ENCODE data around the gene GPER1. TPM values are rescaled to one million over a fixed set of nuclear protein-coding genes. Genes with fewer than 3 reads are reported as not detected.

GPER1 gene
- total and polyA plus RNA-seq, 4 donors: 2.9 to 23.1 (median 7.4) TPM

GRCh38 chr7:1057416-1058291, 30.3 kb upstream of the GPER1 start:
- H3K9ac ChIP-seq (ENCODE audit: low read depth in 1 of 2, low read length in 2 of 2): no peak overlapping the region
- TF ChIP-seq MAX (IDR thresholded peaks at IDR 0.05) (no peak), EGR1 (IDR thresholded peaks at IDR 0.05; ENCODE audit: low read depth in 2 of 2) (no peak), RAD21 (IDR thresholded peaks at IDR 0.05) (no peak), HNF4G (IDR thresholded peaks at IDR 0.05) (no peak), YY1 (IDR thresholded peaks at IDR 0.05) (no peak), ATF3 (IDR thresholded peaks at IDR 0.05) (no peak), FOXA2 (IDR thresholded peaks at IDR 0.05) (no peak), NR2F2 (IDR thresholded peaks at IDR 0.05) (no peak), ZBTB33 (IDR thresholded peaks at IDR 0.05) (no peak)
- H3K27me3 ChIP-seq (ENCODE audit: control insufficient read depth in 4 of 4, insufficient read depth in 4 of 4, low read length in 3 of 4): no peaks in the 10 kb centered on the region
- no peak overlapping the region for H3K27ac ChIP-seq (ENCODE audit: low read depth in 1 of 2, low read length in 2 of 2)
- H3K36me3 ChIP-seq (ENCODE audit: control insufficient read depth in 4 of 4, insufficient read depth in 3 of 4, low read depth in 1 of 4, low read length in 3 of 4): no peaks in the 10 kb centered on the region
- 97% methylated on average over 62 of the region's 62 CpGs for WGBS
- no peak overlapping the region for H3K4me3 ChIP-seq (ENCODE audit: low read depth in 1 of 3, low read length in 3 of 3)
- peaks cover 5 to 30% (median 12%) of the 10 kb centered on the region in 4 donors for H3K4me1 ChIP-seq (ENCODE audit: control insufficient read depth in 4 of 4, insufficient read depth in 4 of 4, low read length in 3 of 4)
- no peaks in the 10 kb centered on the region for H3K9me3 ChIP-seq (ENCODE audit: control insufficient read depth in 4 of 4, low read length in 3 of 4)
- DNase-seq (ENCODE audit: low spot score): no peak

- H3K9me3 ChIP-seq (ENCODE audit: control insufficient read depth in 4 of 4, low read length in 3 of 4): no peaks in the 10 kb centered on the region
- WGBS: 95% methylated on average over 13 of the region's 13 CpGs
- TF ChIP-seq SP1 (IDR thresholded peaks at IDR 0.05): no peak
- TF ChIP-seq NR2F2 (IDR thresholded peaks at IDR 0.05): no peak
- no peak for TF ChIP-seq FOXA1 (IDR thresholded peaks at IDR 0.05)
- TF ChIP-seq EGR1 (IDR thresholded peaks at IDR 0.05; ENCODE audit: low read depth in 2 of 2): no peak
- no peak for TF ChIP-seq GABPA (IDR thresholded peaks at IDR 0.05 in 1 of 2, conservative IDR thresholded peaks at IDR 0.05 in 1 of 2)
- TF ChIP-seq REST (IDR thresholded peaks at IDR 0.05): no peak
- TF ChIP-seq RAD21 (IDR thresholded peaks at IDR 0.05): no peak
- TF ChIP-seq YY1 (IDR thresholded peaks at IDR 0.05): no peak
- TF ChIP-seq FOXA2 (IDR thresholded peaks at IDR 0.05): no peak
- TF ChIP-seq HNF4A (conservative IDR thresholded peaks at IDR 0.05): no peak
- TF ChIP-seq CTCF (IDR thresholded peaks at IDR 0.05; ENCODE audit: low read depth, low read length, missing input control): no peak
- TF ChIP-seq ATF3 (IDR thresholded peaks at IDR 0.05): no peak
- TF ChIP-seq RXRA (IDR thresholded peaks at IDR 0.05): no peak
- TF ChIP-seq ZBTB33 (IDR thresholded peaks at IDR 0.05): no peak
- no peak for TF ChIP-seq TAF1 (conservative IDR thresholded peaks at IDR 0.05)
- TF ChIP-seq HNF4G (IDR thresholded peaks at IDR 0.05): no peak
- H3K4me1 ChIP-seq (ENCODE audit: control insufficient read depth in 4 of 4, insufficient read depth in 4 of 4, low read length in 3 of 4): peaks cover 5 to 30% (median 12%) of the 10 kb centered on the region in 4 donors
- no peak overlapping the region for H3K27ac ChIP-seq (ENCODE audit: low read depth in 1 of 2, low read length in 2 of 2)
- no peaks in the 10 kb centered on the region for H3K36me3 ChIP-seq (ENCODE audit: control insufficient read depth in 4 of 4, insufficient read depth in 3 of 4, low read depth in 1 of 4, low read length in 3 of 4)
- no peaks in the 10 kb centered on the region for H3K27me3 ChIP-seq (ENCODE audit: control insufficient read depth in 4 of 4, insufficient read depth in 4 of 4, low read length in 3 of 4)
- no peak for DNase-seq (ENCODE audit: low spot score)
- no peak overlapping the region for H3K4me3 ChIP-seq (ENCODE audit: low read depth in 1 of 3, low read length in 3 of 3)
- H3K9ac ChIP-seq (ENCODE audit: low read depth in 1 of 2, low read length in 2 of 2): no peak overlapping the region
These were observed 29.6 kb upstream of the GPER1 start for GRCh38 chr7:1058311-1058710.
